ENCODE measurements around the gene GOLGA6A.
"Not testable (repeated sequence)": the region's sequence is repeated elsewhere in the genome, so short reads cannot be mapped to it uniquely, and the experiment has no call there.

DNA sequence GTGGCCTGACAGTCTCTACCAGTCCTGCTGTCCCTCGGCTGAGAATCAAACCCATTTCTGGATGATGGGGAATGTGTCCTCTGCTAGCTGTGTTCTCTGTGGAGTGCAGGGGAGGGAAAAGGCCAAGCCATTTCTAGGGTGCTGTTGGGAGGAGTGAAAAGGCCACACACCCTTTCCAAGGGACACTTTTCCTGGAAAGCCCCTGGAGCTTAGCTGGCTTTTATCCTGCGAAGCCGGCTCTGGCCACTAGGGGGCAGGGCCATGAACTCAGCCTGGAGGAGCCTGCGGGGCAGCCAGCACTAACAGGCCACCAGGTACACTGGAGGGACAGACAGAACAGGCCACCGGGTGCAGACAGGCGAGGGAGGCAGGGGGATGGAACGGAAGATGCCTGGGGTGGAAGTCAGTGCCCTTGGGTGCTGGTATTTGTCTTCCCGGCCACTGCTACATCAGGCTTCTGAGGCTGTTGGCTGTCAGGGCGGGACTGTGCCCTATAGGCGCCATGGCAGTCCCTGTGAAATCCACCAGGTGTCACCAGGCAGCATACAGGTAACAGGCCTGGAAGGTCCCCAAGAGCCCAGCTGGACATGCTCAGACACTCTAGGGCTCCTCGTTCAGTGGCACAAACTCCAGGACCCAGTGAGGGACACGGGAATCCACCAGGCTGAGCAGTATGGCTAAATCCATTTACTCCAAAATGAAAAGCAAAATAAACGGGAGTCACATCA, 16.5 kb downstream of the GOLGA6A start:
- TF ChIP-seq, protein P1, sequence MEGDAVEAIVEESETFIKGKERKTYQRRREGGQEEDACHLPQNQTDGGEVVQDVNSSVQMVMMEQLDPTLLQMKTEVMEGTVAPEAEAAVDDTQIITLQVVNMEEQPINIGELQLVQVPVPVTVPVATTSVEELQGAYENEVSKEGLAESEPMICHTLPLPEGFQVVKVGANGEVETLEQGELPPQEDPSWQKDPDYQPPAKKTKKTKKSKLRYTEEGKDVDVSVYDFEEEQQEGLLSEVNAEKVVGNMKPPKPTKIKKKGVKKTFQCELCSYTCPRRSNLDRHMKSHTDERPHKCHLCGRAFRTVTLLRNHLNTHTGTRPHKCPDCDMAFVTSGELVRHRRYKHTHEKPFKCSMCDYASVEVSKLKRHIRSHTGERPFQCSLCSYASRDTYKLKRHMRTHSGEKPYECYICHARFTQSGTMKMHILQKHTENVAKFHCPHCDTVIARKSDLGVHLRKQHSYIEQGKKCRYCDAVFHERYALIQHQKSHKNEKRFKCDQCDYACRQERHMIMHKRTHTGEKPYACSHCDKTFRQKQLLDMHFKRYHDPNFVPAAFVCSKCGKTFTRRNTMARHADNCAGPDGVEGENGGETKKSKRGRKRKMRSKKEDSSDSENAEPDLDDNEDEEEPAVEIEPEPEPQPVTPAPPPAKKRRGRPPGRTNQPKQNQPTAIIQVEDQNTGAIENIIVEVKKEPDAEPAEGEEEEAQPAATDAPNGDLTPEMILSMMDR (conservative IDR thresholded peaks at IDR 0.05; ENCODE audit: low read length), result peak; percentile 22
- TF ChIP-seq EZH2phosphoT487 (IDR thresholded peaks at IDR 0.05; ENCODE audit: borderline replicate concordance), result not testable (repeated sequence)

Measured in Loucy (cell line).